ENCODE data around the gene SPAG6. TPM values are rescaled to one million over a fixed set of nuclear protein-coding genes. Genes with fewer than 3 reads are reported as not detected.

The SPAG6 gene
- total RNA-seq, 1 experiment from 2014 or later: not detected

DNA sequence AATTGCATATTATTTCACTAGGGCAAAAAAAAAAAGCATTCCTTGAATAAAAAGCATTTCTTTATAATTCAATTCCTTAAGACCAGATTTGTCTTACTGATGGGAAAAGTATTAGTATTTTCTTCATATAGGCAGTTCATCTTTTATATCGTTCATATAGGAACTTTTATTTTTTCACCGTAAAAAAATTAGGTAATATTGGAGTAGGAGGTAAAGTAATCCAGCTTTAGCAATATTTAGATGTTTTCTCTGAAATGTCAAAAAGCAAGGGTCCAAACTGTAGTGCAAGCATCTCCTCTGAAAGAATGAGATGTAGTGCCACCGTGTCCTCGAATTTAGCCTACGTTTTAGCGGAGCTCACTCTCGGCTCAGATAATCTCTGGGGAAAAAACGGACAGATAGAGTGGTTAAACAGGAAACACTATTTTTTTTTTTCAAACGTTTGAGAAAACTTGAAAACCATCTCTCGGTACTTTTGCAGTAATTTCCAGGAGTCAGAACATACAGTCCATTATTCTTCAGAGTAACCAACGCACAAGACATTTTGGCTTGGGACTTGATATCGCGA lies 5.5 kb upstream of the SPAG6 start:
- BruUV-seq (replicated peaks): TSS peak; percentile 80
- TF ChIP-seq EZH2 (IDR thresholded peaks at IDR 0.05; ENCODE audit: low read depth) (no peak), CTCF (conservative IDR thresholded peaks at IDR 0.05) (no peak)
- H4K20me1 ChIP-seq (ENCODE audit: insufficient read depth): no peaks in the 10 kb centered on the region
- no peak overlapping the region for H3K27ac ChIP-seq
- H3K27me3 ChIP-seq (ENCODE audit: insufficient read depth, low read depth): no peaks in the 10 kb centered on the region
- intact Hi-C loops (cut with micrococcal nuclease; ENCODE audit: unreplicated experiment): loop anchor here (2.0 to 5.0 kb wide), 2 partner anchors 89 to 162 kb away; no protein-coding TSS in a partner anchor
- POLR2A ChIA-PET (ENCODE audit: unreplicated experiment): interaction anchor here (0.6 to 0.9 kb wide), 7 partner anchors 9 to 825 kb away, joined by 4 to 18 read pairs (median 6); no protein-coding TSS in a partner anchor
- peak overlapping the region; percentile 84 for H3K4me3 ChIP-seq
- no peak for DNase-seq
- H3K79me2 ChIP-seq (ENCODE audit: low read depth): no peaks in the 10 kb centered on the region
- CTCF ChIA-PET: interaction anchor here (0.5 to 0.9 kb wide), 3 partner anchors 336 to 650 kb away, joined by 3 to 5 read pairs (median 4); partner anchors contain the start of gene DNAJC1
- H3K4me1 ChIP-seq (replicated peaks; ENCODE audit: insufficient read depth): peaks cover 6% of the 10 kb centered on the region; the same call in 1 of the 2 replicates
- no peaks in the 10 kb centered on the region for H3F3A ChIP-seq (ENCODE audit: insufficient read depth, low read depth)
- H3K9me2 ChIP-seq (ENCODE audit: insufficient read depth): no peaks in the 10 kb centered on the region
- peak overlapping the region; percentile 91 for H2AFZ ChIP-seq
- H3K4me2 ChIP-seq: peak overlapping the region; percentile 89
- H3K36me3 ChIP-seq (ENCODE audit: low read depth): no peaks in the 10 kb centered on the region
- H3K9me3 ChIP-seq (ENCODE audit: insufficient read depth, low read depth): no peaks in the 10 kb centered on the region

DNA sequence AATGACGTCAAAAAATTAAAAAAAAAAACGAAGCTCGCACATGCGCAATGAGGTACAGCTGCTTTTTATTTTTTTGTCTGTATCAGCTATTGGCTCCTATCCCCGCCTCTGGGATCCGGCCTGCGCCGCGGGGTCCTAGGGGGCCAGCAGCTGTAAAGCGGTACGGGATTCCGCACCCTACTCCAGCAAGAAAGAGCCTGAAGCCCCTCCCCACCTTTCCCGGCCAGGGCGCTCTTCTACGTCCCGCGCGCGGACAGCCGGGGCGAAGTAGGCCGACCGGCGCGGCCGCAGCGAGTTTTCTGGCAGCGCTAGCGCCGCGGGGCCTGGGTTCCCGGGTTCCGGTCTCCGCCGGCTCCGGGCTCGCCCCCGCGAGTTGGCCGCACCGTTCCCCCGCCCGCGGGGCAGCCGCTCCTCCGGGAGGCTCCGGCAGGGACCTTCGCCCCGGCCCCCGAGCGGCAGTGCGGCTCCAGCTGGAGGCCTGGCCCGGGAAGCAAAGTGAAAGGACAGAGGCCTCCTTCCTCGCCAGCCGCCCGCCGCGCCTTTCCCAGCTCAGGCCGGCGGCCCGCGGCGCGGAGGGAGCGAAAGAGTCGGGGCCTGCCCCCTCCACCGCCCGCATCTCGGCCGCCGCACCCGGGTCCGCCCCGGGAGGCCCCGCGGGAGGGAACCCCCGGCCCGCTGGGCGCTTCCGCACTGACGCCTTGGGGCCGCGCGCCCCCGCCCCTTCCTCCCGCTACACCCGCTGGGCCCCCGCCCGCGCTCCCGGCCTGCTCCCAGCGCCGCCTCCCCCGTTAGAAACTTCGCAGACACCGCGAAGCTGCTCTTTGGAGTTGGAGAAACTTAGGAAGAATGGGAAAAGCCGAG lies 4.7 kb upstream of the SPAG6 start:
- peak; percentile 60 to 72 for DNase-seq
- intact Hi-C loops (cut with micrococcal nuclease; ENCODE audit: unreplicated experiment): loop anchor here (2.0 to 5.0 kb wide), 2 partner anchors 88 to 162 kb away; no protein-coding TSS in a partner anchor
- Histone ChIP-seq H3K27me3 (ENCODE audit: insufficient read depth, low read depth) (no peaks in the 10 kb centered on the region), H3K4me2 (peak overlapping the region; percentile 89), H3K9me3 (ENCODE audit: insufficient read depth, low read depth) (no peaks in the 10 kb centered on the region), H3F3A (ENCODE audit: insufficient read depth, low read depth) (no peaks in the 10 kb centered on the region), H3K4me1 (replicated peaks; ENCODE audit: insufficient read depth) (peaks cover 6% of the 10 kb centered on the region; the same call in 1 of the 2 replicates), H3K9me2 (ENCODE audit: insufficient read depth) (no peaks in the 10 kb centered on the region), H3K36me3 (ENCODE audit: low read depth) (no peaks in the 10 kb centered on the region), H3K4me3 (peak overlapping the region; percentile 84), H3K79me2 (ENCODE audit: low read depth) (no peaks in the 10 kb centered on the region), H2AFZ (peak overlapping the region; percentile 91), H4K20me1 (ENCODE audit: insufficient read depth) (no peaks in the 10 kb centered on the region), H3K27ac (peak overlapping the region; percentile 61)
- ChIA-PET CTCF (interaction anchor here (0.6 to 0.9 kb wide), 2 partner anchors 337 to 353 kb away, joined by 4 to 5 read pairs; partner anchors contain the start of gene DNAJC1), POLR2A (ENCODE audit: unreplicated experiment) (interaction anchor here (0.6 to 0.9 kb wide), 8 partner anchors 10 to 826 kb away, joined by 3 to 18 read pairs (median 6); partner anchors contain the start of gene SKIDA1)
- TF ChIP-seq CTCF (conservative IDR thresholded peaks at IDR 0.05): no peak
- no peak for TF ChIP-seq EZH2 (IDR thresholded peaks at IDR 0.05; ENCODE audit: low read depth)
- BruUV-seq (replicated peaks): TSS peak; percentile 70

- Histone ChIP-seq H3F3A (ENCODE audit: insufficient read depth, low read depth) (no peaks in the 10 kb centered on the region), H3K27me3 (ENCODE audit: insufficient read depth, low read depth) (no peaks in the 10 kb centered on the region), H4K20me1 (ENCODE audit: insufficient read depth) (no peaks in the 10 kb centered on the region), H3K9me2 (ENCODE audit: insufficient read depth) (no peaks in the 10 kb centered on the region), H2AFZ (peak overlapping the region; percentile 91), H3K36me3 (ENCODE audit: low read depth) (no peaks in the 10 kb centered on the region), H3K4me2 (peak overlapping the region; percentile 89), H3K79me2 (ENCODE audit: low read depth) (no peaks in the 10 kb centered on the region), H3K9me3 (ENCODE audit: insufficient read depth, low read depth) (no peaks in the 10 kb centered on the region), H3K4me1 (replicated peaks; ENCODE audit: insufficient read depth) (peaks cover 6% of the 10 kb centered on the region; the same call in 1 of the 2 replicates), H3K4me3 (peak overlapping the region; percentile 84), H3K27ac (peak overlapping the region; percentile 61)
- BruUV-seq (replicated peaks): no TSS peak
- TF ChIP-seq EZH2 (IDR thresholded peaks at IDR 0.05; ENCODE audit: low read depth) (no peak), CTCF (conservative IDR thresholded peaks at IDR 0.05) (no peak)
- DNase-seq: no peak
- intact Hi-C loops (cut with micrococcal nuclease; ENCODE audit: unreplicated experiment): loop anchor here (2.0 to 5.0 kb wide), 2 partner anchors 87 to 161 kb away; no protein-coding TSS in a partner anchor
- ChIA-PET POLR2A (ENCODE audit: unreplicated experiment) (no interaction called here), CTCF (no interaction called here)
These were observed 3.9 kb upstream of the SPAG6 start for GRCh38 chr10:22341190-22341925.
